GM19438 (cell line): Measurements from ENCODE around the gene SHH.
"Not testable (repeated sequence)": the region's sequence is repeated elsewhere in the genome, so short reads cannot be mapped to it uniquely, and the experiment has no call there.

Experiments
- ATAC-seq: cut with Tn5 transposase; IDR thresholded peaks from one replicate; pipeline ENCODE4 v1.9.1; 2021; ENCODE audit warnings: low read depth; ENCODE audit not compliant: unreplicated experiment

SHH gene

DNA sequence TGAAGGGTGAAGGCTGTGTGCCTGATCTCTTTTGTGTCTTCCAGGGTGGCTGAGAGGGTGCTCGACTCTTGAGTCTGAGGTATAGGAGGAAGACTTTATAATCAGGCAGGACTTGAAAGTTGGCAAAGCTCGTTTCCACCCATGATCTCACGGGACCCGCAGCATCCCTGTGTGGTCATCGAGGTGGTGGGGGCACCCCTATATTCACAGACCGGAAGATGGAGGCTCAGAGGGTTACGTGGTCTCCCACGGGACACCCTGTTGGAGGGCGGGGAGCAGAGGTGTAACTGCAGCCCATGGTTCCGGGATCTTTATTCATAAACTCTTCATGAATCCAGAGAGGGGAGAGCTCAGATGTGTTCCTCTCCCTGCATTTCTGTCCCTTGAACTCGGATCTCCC is 9.6 kb upstream of the SHH start:
- no peak for ATAC-seq

DNA sequence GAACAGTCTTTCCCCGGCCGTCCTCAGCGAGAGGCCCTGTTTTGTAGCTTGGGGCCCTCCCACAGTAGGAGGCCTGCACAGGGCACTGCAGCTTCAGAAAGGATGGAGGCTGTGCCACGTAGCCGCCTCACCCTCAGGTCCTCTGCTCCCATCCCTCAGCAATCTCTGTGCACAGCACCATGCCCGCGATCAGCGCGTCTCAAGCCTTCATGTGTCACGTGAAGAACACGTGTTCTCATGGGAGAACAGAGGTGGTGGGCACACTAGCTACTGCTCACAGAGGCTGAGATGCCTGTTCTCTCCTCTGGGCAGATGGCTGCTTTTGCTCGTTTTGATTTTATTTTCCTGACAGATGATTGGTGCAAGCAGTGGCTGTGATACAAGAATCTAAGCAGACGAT is 8.5 kb upstream of the SHH start:
- no peak for ATAC-seq

DNA sequence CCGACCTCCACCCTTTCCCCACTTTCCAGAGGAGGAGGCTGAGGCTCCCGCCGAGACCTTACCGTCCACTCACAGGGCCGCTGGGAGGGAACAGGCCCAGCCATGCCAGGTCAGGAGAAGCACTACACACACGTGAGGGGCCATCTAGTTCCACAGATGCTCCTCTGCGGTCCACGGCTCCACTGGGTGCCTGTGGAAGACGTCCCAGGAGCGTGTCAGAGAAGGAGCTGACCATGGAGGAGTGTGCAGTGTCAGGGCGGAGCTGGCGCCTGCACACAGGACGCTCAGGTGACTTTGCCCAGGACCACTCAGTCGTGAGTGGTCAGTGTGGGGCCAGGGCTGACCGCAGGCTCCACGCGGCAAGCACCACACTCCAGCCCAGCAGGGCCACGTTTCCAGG is 8.0 kb upstream of the SHH start:
- ATAC-seq, result no peak

DNA sequence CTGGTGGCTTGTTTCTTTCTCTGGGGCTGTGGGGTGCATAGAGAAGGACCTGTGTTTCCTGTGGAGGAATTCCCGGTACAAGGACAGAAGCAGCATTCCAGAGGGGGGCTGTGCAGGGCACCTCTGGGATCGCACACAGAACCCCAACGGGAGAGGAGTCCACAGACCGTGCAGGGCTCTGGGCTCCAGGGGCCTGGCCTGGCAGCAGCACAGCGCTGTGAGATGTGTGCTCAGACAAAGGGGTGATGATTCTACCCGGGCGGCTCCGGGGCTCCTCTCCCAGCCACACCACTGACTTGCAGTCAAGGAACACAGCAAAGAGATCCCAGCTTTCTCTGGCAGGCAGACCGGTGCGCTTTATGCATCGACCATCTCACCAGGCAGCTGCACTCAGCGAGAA is 6.9 kb upstream of the SHH start:
- ATAC-seq, result no peak

DNA sequence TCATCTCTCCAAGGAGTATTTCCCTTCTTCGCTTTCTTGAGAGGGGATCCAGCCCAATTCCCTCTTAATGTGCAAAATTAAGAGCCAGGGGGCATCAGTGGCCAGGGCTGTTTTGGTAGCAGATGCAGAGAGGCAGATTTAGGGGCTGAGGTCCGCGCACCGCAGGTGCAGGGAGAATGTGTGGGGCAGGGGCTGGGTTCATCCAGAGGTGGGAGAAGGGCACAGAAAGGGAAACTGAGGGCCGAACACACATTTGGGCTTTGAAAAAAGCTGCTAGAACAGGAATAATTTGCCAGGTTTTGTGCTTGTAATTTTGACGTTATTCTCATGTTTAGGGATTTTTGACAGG is 6.5 kb upstream of the SHH start:
- no peak for ATAC-seq

DNA sequence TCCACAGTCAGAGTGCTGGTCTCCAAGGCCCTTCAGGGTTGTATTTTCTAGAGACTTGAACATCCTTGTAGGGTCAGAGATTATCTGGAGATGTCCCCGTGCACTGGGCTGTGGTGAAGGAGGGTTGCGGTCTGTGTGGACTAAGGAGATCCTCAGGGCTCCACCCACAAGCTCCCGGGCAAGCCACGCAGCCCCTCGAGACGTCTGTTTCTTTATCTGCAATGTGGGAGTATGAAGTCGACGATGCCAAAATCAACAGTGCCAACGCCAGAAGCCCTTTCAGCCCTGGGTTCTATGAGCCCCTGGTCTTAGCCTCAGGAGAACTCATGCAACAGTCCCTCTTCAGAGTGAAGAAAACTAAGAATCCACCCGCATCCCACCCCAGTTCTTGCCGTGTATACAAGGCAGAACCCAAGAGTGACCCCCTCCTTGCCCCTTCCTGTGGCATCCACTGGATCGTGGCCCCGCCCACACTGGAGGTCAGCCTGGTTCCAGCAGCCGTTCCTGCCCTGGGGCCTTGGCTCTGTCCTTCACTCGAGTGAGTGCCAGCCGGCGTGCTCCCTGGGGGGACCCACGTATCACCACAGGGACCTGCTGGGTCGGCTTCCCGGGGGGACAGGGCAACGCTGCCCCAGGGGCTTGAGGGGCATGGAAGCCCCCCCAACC is 6.0 kb upstream of the SHH start:
- ATAC-seq, result no peak

DNA sequence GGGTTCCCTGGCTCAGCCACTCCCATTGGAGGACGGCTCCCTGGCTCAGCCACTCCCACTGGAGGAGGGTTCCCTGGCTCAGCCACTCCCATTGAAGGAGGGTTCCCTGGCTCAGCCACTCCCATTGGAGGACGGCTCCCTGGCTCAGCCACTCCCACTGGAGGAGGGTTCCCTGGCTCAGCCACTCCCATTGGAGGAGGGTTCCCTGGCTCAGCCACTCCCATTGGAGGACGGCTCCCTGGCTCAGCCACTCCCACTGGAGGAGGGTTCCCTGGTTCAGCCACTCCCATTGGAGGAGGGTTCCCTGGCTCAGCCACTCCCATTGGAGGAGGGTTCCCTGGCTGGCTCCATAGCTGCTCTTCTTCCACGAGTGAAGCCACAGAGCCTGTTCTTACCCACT is 5.3 kb upstream of the SHH start:
- not testable (repeated sequence) for ATAC-seq

DNA sequence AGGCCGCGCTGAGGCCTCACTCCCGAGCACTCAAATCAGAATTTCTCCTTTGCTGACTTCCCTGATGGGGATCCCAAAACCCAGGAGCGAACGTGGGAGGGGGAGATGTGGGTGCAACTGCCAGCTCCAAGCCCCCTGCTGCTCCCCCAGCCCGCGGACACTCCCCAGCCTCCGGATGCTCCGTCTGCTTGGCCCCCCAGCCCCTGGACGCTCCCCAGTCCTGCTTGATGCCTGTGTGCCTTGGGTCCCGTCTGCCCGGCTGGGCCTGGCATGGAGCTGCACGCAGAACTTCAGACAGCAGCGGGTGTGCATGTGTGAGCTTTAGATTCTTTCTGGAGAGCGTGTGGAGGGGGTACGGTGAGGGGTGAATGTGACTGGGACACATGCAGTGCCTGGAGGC is 4.7 kb upstream of the SHH start:
- ATAC-seq, result no peak

DNA sequence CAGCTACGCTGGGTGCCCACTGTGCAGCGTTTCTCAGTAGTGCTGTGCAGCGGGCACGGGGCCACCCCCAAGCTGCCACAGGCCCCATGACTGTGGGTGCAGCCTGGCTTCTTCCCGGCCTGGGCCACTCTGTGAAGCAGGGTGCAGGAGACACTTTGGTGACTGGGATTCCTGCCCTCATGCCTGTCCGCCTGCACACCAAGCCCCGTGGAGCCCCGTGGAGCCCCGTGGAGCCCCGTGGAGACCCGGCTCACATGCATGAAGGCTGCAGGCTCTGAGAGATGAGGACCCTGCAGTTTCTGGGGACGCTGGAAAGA is 3.9 kb upstream of the SHH start:
- no peak for ATAC-seq

DNA sequence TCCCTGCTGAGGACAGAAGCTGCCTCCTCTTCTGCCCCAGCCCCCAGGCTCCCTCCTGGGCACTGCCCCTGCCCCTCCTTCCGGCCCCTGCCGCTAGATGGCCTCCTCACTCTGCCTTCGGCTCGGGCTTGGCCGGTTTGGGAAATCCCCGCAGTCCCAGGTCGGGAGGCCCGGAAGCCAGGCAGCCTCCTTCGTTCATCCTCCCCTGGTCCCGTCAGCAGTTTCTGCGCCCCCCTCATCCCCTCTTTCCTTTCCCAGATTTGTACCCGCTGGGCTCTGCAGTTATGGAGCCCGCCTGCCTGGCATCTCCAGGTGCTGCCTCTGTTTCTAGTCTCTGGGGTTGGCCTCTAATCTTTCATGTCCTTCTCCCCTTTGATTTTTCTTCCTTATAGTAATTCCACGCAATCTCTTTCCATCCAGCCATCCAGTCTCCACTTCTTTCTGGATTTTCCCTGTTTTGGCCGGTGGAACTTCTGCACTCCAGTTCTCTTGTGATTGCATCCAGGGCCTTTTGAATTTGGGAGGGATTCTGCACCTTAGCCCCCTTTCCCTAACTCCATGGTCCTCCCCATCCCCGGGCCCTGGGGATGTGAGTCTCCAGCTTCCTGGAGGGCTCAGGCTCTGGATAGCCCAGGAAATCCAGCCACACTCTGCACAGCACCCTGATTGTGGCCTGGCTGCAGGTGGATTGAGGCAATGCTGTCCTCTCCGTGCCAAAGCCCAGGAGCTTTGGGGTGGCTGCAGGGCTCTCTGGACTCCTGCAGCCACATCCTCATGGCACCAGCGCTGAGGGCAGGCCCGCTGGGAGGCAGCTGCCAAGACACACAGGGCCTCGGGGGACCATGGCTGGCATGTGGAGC is 3.3 kb upstream of the SHH start:
- ATAC-seq, result peak; percentile 86

DNA sequence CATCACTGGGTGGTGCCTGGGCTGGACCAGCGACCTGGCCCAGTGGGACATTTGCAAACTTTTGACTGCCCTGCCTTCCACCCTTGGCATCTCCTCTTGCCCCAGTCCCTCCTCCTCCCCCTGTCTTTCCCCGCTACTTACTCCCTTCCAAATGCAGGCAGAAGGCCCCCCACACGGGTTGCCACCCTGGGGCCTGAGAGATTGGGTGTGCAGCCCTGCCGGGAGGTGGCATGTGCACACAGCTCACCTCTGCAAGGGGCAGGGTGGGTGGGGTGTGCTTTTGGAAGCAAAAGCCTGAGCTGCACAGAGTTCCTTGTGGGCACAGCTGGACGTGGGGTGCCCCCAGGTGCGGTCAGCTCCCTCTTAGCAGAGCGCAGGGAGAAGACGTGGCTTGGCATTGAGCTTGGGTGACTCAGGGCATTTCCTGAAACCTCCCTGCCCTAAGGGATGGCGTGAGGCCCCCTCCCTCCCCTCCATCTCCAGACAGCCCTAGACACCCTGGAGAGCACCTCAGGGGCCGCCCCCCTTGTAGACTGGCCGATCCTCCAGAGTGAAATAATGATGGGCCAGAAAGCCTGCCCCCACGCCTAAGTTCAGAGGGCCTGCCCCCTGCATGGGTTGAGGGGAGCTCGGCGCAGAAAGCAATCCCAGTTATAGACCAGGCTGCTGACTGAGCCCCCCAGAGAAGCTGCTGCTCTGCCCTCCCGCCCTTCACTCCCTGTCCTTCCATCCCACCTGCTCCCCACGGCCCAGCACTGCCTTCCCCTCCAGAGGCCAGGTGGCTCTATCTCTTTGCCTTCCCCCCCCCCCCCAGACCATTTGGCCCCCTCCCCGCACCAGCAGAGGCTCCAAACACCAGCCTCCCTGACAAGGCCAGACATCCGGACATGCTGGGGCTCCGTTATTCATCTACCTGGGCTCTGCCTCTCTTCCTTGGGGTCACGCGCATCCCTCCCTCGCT is 2.3 kb upstream of the SHH start:
- ATAC-seq, result no peak

DNA sequence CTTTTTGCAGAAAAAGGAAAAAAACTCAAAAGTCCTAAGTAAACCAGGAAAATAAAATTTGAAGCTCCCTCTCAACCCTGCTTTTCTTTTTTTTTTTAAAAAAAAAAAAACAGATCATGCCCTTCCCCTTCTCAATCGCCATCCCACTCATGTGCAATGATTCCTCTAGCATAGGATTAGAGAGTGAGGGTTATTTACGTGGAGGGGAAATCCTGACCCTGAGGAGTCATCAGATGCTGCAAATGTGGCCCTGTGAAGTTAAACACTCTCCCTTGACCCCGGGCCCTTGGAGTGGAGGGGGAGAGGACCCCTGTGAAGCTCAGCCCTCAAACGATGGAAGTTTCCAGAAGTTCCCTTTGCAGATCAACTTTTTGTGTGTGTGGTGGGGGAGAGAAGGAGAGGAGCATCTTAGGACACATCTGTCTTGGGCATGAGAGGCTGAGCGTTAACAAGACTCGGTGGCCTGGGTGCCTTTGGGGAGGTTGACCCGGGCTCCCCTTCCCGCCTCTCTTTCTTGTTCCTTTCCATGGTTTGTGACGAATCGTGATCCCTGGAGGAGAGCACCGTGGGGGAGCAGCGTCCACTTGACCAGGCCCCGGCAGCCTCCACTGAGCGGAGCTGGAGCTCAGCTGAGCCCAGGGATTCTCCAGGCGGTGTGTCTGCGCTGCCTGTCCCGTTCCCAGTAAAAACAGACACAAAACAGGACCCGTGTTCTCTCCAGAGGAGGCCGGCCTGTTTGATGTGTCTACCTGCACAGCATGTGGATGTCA is 1.5 kb upstream of the SHH start:
- no peak for ATAC-seq

DNA sequence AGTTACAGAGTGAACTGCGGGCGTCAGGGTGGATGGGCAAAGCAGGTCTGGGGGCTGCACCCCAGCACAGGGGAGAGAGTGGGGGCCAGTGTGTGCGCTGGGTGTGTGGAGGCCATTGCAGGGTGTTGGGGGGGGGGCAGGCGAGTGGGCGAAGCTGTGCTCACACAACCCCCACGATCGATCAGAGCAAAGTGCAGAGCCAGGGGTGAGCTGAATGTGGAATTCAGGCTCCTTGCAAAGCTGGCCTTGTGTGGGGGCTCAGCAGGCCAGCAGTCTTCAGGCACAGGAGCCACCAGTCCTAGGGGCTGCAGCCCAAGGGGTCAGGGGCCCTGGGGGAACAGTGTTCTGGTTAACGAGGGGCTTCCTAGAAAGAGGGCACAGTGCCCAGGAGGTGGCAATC is 862 bp upstream of the SHH start:
- ATAC-seq, result no peak

DNA sequence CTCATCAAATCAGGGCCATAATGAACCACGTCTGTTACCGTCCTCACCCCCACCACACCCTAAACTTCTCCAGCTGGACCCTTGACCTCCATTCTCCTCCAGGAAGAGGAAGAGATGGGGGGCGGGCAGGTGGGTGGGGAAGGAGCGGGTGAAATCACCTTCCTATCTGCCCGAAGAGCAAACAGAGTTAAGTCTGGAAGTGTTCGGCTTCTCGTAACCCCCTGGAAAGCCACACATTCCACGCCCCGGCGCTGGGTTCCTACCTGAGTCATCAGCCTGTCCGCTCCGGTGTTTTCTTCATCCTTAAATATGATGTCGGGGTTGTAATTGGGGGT is 736 bp downstream of the SHH start:
- no peak for ATAC-seq

DNA sequence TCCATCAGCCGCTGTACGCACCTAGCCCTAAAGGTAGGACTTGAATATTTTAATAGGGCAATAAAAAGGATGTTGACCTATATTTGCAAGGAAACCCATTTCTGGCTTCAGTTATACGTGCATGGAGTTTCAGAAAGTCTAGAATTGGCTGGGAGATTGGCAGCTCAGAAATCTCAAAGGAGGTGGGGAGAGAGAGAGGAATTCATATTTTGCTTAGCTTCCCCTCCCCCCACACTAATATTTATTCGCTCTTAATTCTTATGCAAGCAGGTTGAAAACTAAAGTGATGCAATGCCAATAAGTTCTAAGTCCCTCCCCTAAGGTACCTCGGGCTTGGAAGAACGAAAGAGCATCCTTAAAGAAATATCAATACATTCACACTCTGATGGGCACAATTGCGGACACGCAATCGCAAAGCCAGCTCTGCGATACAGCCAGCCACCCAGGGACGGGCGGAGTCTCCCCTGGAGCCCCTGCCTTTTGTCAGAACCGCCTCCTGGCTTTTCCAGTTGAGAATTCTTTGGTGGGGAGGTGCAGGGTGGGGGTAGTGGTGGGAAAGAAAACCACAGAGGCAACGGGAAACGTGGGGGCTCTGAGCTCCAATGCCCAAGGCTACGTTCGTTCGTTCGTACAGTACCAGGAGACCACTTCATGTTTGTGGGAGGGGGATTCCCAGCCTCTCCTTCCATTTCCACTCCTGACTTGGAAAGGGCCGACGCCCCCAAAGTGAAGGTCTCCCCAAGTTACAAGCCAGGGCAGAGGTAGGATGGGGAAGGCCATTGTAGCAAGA is 1.3 kb downstream of the SHH start:
- ATAC-seq, result no peak

DNA sequence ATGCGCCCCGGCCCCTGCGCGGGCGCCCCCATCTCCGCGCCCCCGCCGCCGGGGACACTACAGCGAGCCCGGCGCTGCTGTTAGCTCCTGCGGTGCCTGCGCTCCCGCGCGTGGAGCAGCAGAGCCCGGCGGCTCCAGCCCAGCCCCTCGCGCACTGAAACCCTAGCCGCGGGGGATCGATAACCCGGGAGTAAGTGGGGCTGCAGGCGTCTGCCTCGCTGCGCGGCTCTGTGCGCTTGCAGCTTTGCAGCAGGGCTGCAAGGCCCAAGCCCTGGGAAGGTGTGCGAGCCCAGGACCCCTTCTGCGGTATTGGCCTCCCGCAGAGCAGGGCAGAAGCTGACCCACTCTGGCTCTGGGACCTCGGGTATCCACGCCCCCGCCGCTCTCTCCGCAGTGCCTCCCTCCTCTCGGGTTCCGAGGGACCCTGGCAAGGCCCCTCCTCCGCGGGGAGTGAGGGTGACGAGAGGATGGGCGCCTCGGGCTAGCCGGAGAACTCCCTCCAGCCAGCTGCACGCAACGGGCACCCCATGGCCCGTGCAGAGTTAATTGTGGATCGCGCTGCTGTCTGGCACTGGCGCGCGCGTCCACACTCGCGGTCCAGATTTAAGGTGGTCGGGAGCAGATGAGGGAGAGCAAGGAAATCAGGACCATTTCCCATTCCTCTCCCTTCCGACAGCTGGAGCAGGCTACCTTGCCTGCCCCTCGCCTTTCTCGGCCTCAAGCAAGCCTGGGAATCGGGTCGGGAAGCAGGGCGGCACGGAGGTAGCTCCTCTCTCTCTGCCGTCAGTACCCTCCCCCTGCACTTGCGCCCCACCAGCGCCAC is 2.1 kb downstream of the SHH start:
- ATAC-seq, result no peak

DNA sequence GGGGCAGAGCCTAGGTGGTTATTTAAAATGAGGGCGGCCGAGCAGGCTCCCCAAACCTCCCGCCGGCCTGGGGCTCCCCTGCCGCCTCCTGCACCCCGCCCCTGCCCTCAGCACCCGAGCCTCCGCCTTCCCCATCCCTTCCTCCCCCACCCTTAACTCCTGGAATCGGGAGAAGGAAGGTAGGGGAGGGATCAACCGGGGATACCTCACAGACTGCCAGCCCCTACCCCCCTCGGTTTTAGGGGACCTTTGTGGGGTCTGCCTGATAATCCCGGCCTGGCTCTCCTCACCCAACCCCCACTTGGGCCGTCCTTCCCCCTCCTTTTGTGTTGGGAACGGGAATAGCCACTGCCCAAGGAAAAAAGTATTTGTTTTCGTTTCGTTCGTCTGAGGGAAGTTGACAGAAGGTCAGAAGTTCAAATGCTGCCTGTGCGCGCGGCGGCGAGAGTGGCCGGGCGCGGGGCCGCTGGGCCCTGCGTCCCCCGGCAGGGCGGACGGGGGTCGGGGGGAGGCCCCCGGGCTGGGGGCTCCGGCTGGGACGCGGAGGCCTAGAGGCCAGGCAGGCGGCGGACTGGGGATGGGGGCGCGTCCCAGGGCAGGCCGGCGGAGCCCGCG is 2.8 kb downstream of the SHH start:
- no peak for ATAC-seq

DNA sequence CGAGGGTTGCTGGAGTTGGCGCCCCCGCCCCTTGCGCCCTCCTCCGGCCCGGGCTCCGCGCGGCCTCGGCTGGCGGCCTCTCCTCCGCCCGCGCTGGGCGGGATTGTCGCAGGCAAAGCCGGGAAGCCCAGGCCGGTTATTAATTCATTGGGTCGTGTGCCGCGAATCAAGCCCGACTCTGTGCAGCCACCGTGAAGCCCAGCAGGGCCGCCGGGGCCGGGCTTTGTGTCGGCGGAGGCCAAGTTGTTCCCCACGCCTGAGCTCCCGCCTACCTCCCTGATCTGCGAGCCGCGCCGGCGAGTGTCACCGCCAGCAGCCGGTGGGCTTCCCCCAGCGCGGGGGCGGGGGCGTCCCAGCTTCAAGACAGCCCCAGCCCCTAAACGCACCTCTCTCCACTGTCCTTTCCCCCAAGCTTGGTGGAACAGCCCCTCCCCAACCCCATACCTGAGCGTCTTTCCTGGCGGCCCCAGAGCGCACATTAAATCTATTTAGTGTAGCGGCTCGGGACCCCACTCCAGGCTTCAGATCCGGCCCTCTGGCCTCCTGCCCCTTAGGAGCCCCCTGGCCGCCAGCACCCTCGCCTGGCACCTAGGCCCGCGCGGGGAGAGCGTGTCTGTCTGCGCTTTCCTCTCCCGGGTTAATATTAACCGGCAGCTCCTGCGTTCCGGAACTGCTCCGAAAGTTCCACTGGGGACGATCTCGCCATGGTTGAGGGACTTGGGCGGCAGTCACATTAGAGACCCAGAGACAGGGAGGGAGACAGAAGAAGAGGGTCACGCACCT is 3.5 kb downstream of the SHH start:
- peak; percentile 50 for ATAC-seq
